ENCODE results near the gene PIKFYVE.

PIKFYVE gene

GRCh38 chr2:208407667-208408066 lies 141.6 kb downstream of the PIKFYVE start:
- in situ Hi-C loops (cut with HindIII; ENCODE audit: low sequenced_read_pairs): no loop called here

All from endothelial cell of hepatic sinusoid (primary cell).